HEK293 (cell line): ENCODE results near the gene CHGA.

Experiments used
- ATF2 ChIP-seq: fragments of 450-650 bp; formaldehyde crosslinking; IDR thresholded peaks from 2 replicates; pipeline ENCODE4 v1.5.1; 2016; ENCODE audit warnings: missing biosample characterization, missing genetic modification characterization, low read depth
- ELK4 ChIP-seq: IDR thresholded peaks from 2 replicates; pipeline ENCODE4 v1.6.1; 2011; ENCODE audit warnings: mild to moderate bottlenecking, low read depth, low read length, borderline replicate concordance
- HOXD13 ChIP-seq: sonication (generic); formaldehyde crosslinking; IDR thresholded peaks from 2 replicates; pipeline ENCODE4 v1.8.0; 2022; ENCODE audit warnings: missing genetic modification reagents, borderline replicate concordance
- KLF16 ChIP-seq: fragments of 450-650 bp; formaldehyde crosslinking; IDR thresholded peaks from 2 replicates; pipeline ENCODE4 v1.5.1; 2017; ENCODE audit warnings: missing biosample characterization, missing genetic modification characterization
- OSR2 ChIP-seq: fragments of 450-650 bp; formaldehyde crosslinking; IDR thresholded peaks from 2 replicates; pipeline ENCODE4 v1.5.1; 2016; ENCODE audit warnings: missing biosample characterization, missing genetic modification characterization
- PATZ1 ChIP-seq: fragments of 450-650 bp; formaldehyde crosslinking; IDR thresholded peaks from 2 replicates; pipeline ENCODE4 v1.5.1; 2016; ENCODE audit warnings: missing biosample characterization, missing genetic modification characterization
- PBX3 ChIP-seq: sonication (generic); formaldehyde crosslinking; IDR thresholded peaks from 2 replicates; pipeline ENCODE4 v1.8.1; 2022; ENCODE audit warnings: mild to moderate bottlenecking, moderate library complexity, missing genetic modification reagents
- REST ChIP-seq: fragments of 450-650 bp; formaldehyde crosslinking; IDR thresholded peaks from 2 replicates; pipeline ENCODE4 v1.5.1; 2016; ENCODE audit warnings: missing biosample characterization, missing genetic modification characterization
- ZBTB26 ChIP-seq: fragments of 450-650 bp; formaldehyde crosslinking; optimal IDR thresholded peaks from 2 replicates; pipeline ENCODE3; 2016; ENCODE audit warnings: missing biosample characterization, mild to moderate bottlenecking, missing genetic modification characterization
- ZFHX2 ChIP-seq: fragments of 450-650 bp; formaldehyde crosslinking; conservative IDR thresholded peaks from 2 replicates; pipeline ENCODE4 v1.5.1; 2016; ENCODE audit warnings: missing biosample characterization, missing genetic modification characterization
- ZFP69B ChIP-seq: fragments of 450-650 bp; formaldehyde crosslinking; IDR thresholded peaks from 2 replicates; pipeline ENCODE4 v1.5.1; 2016; ENCODE audit warnings: missing biosample characterization, missing genetic modification characterization
- ZIC2 ChIP-seq: fragments of 450-650 bp; formaldehyde crosslinking; IDR thresholded peaks from 2 replicates; pipeline ENCODE4 v1.5.1; 2016; ENCODE audit warnings: missing biosample characterization, missing genetic modification characterization
- ZNF16 ChIP-seq: fragments of 450-650 bp; formaldehyde crosslinking; IDR thresholded peaks from 2 replicates; pipeline ENCODE4 v1.5.1; 2016; ENCODE audit warnings: low read depth, missing biosample characterization, missing genetic modification characterization
- ZNF169 ChIP-seq: fragments of 450-650 bp; formaldehyde crosslinking; IDR thresholded peaks from 2 replicates; pipeline ENCODE4 v1.5.1; 2016; ENCODE audit warnings: missing biosample characterization, missing genetic modification characterization
- ZNF561 ChIP-seq: fragments of 450-650 bp; IDR thresholded peaks from 2 replicates; pipeline ENCODE4 v1.5.1; 2018; ENCODE audit warnings: missing biosample characterization, missing genetic modification characterization, borderline replicate concordance
- ZNF677 ChIP-seq: fragments of 450-650 bp; IDR thresholded peaks from 2 replicates; pipeline ENCODE4 v1.5.0; 2018; ENCODE audit warnings: missing biosample characterization, mild to moderate bottlenecking, missing genetic modification characterization, moderate library complexity
- ZNF747 ChIP-seq: fragments of 450-650 bp; formaldehyde crosslinking; IDR thresholded peaks from 2 replicates; pipeline ENCODE4 v1.5.1; 2016; ENCODE audit warnings: missing biosample characterization, missing genetic modification characterization
- ZNF777 ChIP-seq: fragments of 450-650 bp; formaldehyde crosslinking; IDR thresholded peaks from 2 replicates; pipeline ENCODE4 v1.5.1; 2017; ENCODE audit warnings: missing biosample characterization, missing genetic modification characterization, borderline replicate concordance
- ZNF785 ChIP-seq: fragments of 450-650 bp; formaldehyde crosslinking; IDR thresholded peaks from 2 replicates; pipeline ENCODE4 v1.5.1; 2016; ENCODE audit warnings: missing biosample characterization, missing genetic modification characterization
- ZSCAN16 ChIP-seq: fragments of 450-650 bp; formaldehyde crosslinking; IDR thresholded peaks from 2 replicates; pipeline ENCODE4 v1.5.1; 2016; ENCODE audit warnings: missing biosample characterization, missing genetic modification characterization
- TF ChIP-seq, protein P1 (sequence below): fragments of 450-650 bp; formaldehyde crosslinking; IDR thresholded peaks from 2 replicates; pipeline ENCODE4 v1.5.1; 2017; ENCODE audit warnings: missing biosample characterization, missing genetic modification characterization
- TF ChIP-seq, protein P2 (sequence below): fragments of 450-650 bp; formaldehyde crosslinking; IDR thresholded peaks from 2 replicates; pipeline ENCODE4 v1.5.1; 2016; ENCODE audit warnings: missing biosample characterization, missing genetic modification characterization

CHGA gene

GRCh38 chr14:92922883-92923743 is at the start of gene CHGA (continued):
- TF ChIP-seq REST (tag by site-specific recombination) = peak; percentile 99
- peak; percentile 58 for TF ChIP-seq ZBTB26 (tag by site-specific recombination)
- TF ChIP-seq ZNF16 = no peak
- TF ChIP-seq HOXD13 (CRISPR knock-in tag) = 0 out of 2 replicates have a peak, but pooled peaks have one; percentile 38
- TF ChIP-seq, protein P1, sequence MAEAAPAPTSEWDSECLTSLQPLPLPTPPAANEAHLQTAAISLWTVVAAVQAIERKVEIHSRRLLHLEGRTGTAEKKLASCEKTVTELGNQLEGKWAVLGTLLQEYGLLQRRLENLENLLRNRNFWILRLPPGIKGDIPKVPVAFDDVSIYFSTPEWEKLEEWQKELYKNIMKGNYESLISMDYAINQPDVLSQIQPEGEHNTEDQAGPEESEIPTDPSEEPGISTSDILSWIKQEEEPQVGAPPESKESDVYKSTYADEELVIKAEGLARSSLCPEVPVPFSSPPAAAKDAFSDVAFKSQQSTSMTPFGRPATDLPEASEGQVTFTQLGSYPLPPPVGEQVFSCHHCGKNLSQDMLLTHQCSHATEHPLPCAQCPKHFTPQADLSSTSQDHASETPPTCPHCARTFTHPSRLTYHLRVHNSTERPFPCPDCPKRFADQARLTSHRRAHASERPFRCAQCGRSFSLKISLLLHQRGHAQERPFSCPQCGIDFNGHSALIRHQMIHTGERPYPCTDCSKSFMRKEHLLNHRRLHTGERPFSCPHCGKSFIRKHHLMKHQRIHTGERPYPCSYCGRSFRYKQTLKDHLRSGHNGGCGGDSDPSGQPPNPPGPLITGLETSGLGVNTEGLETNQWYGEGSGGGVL (tag by site-specific recombination) = peak; percentile 48; the same call in 1 of the 2 replicates
- no peak for TF ChIP-seq ZSCAN16 (tag by site-specific recombination)
- no peak for TF ChIP-seq ZNF677 (tag by site-specific recombination)
- no peak for TF ChIP-seq ZNF561
- TF ChIP-seq ZFHX2 = peak; percentile 87
- peak; percentile 93 for TF ChIP-seq PBX3
- TF ChIP-seq ZNF785 = no peak
- TF ChIP-seq ZNF169 (tag by site-specific recombination) = no peak
- TF ChIP-seq ZNF747 (tag by site-specific recombination) = no peak
- peak; percentile 60; the same call in 1 of the 2 replicates for TF ChIP-seq KLF16
- TF ChIP-seq ZNF777 (tag by site-specific recombination) = no peak
- no peak for TF ChIP-seq OSR2 (tag by site-specific recombination)
- TF ChIP-seq, protein P2, sequence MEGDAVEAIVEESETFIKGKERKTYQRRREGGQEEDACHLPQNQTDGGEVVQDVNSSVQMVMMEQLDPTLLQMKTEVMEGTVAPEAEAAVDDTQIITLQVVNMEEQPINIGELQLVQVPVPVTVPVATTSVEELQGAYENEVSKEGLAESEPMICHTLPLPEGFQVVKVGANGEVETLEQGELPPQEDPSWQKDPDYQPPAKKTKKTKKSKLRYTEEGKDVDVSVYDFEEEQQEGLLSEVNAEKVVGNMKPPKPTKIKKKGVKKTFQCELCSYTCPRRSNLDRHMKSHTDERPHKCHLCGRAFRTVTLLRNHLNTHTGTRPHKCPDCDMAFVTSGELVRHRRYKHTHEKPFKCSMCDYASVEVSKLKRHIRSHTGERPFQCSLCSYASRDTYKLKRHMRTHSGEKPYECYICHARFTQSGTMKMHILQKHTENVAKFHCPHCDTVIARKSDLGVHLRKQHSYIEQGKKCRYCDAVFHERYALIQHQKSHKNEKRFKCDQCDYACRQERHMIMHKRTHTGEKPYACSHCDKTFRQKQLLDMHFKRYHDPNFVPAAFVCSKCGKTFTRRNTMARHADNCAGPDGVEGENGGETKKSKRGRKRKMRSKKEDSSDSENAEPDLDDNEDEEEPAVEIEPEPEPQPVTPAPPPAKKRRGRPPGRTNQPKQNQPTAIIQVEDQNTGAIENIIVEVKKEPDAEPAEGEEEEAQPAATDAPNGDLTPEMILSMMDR (tag by site-specific recombination) = peak; percentile 33
- TF ChIP-seq ZFP69B (tag by site-specific recombination) = peak; percentile 93
- peak; percentile 19; the same call in 1 of the 2 replicates for TF ChIP-seq ZIC2 (tag by site-specific recombination)
- TF ChIP-seq ATF2 = peak; percentile 66; the same call in 1 of the 2 replicates
- peak; percentile 26 for TF ChIP-seq PATZ1 (tag by site-specific recombination)
- TF ChIP-seq ELK4 = no peak
